ENCODE results near the gene TRIM62. TPM values are rescaled to one million over a fixed set of nuclear protein-coding genes. Genes with fewer than 3 reads are reported as not detected.

Gene TRIM62
- 1 to 10 TPM; 3.8 to 5.2 TPM for total RNA-seq

DNA sequence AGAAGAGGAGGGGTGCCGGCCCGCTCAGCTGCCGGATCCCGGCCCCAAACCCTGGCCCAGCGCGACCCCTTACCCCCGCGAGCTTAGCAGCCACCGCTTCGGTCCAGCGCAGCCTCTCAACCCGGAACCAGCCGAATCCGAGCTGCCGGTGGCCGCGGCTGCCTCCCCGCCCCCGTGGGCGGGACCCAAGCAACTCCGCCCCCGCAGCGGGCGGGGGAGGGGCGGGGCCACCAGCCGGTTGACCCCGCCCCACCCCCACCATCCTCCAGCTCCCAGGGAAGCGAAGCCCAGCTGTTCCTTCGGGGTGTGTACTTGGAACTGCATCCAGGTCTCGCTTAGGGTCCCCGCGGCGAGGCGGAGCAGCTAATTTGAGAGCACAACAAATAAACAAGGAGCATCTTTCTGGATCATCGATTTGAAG, at the start of gene TRIM62:
TRIM62 (minus strand) TSS at position 123 of the 421 bp plus-strand sequence. CDS start 611 bp downstream, outside the sequence.
- Mint-ChIP-seq H3K27ac (peak within 1 kb of the TSS; percentile 22), H3K27me3 (peaks cover 9% of the 10 kb centered on the region), H3K4me3 (peak within 1 kb of the TSS; percentile 82), H3K9me3 (no peaks in the 10 kb centered on the region), H3K4me1 (ENCODE audit: low read depth) (peaks cover 21% of the 10 kb centered on the region), H3K36me3 (ENCODE audit: low read depth) (no peaks in the 10 kb centered on the region)
- intact Hi-C loops (cut with micrococcal nuclease) = no loop called here
- ChIA-PET POLR2A (interaction anchor here (0.6 to 1.9 kb wide), 5 partner anchors 53 to 334 kb away, joined by 3 to 6 read pairs (median 4); no protein-coding TSS in a partner anchor), CTCF (interaction anchor here (0.8 to 2.2 kb wide), 8 partner anchors 10 to 289 kb away, joined by 3 to 11 read pairs (median 4); no protein-coding TSS in a partner anchor)
- DNase-seq (peak; percentile 80), ATAC-seq (peak; percentile 49)
- TF ChIP-seq, protein P1, sequence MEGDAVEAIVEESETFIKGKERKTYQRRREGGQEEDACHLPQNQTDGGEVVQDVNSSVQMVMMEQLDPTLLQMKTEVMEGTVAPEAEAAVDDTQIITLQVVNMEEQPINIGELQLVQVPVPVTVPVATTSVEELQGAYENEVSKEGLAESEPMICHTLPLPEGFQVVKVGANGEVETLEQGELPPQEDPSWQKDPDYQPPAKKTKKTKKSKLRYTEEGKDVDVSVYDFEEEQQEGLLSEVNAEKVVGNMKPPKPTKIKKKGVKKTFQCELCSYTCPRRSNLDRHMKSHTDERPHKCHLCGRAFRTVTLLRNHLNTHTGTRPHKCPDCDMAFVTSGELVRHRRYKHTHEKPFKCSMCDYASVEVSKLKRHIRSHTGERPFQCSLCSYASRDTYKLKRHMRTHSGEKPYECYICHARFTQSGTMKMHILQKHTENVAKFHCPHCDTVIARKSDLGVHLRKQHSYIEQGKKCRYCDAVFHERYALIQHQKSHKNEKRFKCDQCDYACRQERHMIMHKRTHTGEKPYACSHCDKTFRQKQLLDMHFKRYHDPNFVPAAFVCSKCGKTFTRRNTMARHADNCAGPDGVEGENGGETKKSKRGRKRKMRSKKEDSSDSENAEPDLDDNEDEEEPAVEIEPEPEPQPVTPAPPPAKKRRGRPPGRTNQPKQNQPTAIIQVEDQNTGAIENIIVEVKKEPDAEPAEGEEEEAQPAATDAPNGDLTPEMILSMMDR (IDR thresholded peaks at IDR 0.05) = no peak

DNA sequence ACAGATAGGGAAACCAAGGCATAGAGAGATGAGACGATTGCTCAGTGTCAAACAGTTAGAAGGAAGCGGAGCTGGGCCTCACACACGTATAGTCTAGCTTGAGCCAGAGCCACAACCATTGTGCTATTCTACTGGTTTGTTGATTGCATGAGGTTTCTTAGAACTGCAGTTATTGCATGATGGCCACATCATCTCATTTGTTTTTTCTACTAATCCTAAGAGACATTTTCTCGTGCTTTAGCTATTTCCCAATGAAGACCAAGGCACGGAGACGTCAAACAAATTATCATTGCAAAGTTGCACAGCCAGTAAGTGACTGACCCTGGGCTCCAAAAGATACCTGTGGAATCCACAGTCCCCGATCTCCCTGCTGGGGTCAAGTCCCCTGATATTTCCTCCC, 49.3 kb upstream of the TRIM62 start:
- intact Hi-C loops (cut with micrococcal nuclease) = no loop called here
- ChIA-PET CTCF (no interaction called here), POLR2A (no interaction called here)
- peaks cover 7% of the 10 kb centered on the region for H3K27me3 Mint-ChIP-seq
- H3K4me3 Mint-ChIP-seq = no peak overlapping the region
- no peaks in the 10 kb centered on the region for H3K9me3 Mint-ChIP-seq
- TF ChIP-seq, protein P1 (IDR thresholded peaks at IDR 0.05) = no peak
- H3K27ac Mint-ChIP-seq = no peak overlapping the region
- no peaks in the 10 kb centered on the region for H3K36me3 Mint-ChIP-seq (ENCODE audit: low read depth)
- DNase-seq (no peak), ATAC-seq (no peak)
- no peaks in the 10 kb centered on the region for H3K4me1 Mint-ChIP-seq (ENCODE audit: low read depth)

DNA sequence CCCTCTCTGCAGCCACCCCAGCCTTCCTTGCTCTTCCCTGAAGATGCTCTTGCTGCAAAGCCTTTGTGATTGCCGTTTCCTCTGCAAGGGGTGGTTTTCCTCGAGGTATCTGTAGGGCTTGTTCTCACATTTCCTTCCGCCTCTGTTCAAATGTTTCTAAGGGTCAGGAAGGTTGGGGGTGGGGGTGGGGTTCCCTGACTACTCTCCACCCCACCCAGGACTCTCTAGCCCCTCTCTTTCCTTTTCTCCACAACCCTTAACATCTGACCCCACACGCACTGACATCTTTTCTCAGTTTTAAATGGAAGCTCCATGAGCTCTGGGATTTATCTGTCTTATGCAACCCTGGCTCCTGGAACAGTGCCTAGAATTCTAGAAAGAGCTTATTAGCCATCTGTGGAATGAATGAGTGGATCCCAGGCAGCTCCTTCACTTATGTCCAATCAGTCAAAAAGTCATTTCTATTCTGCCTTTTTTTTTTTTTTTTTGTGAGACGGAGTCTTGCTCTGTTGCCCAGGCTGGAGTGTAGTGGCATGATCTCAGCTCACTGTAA, 47.2 kb upstream of the TRIM62 start:
- ChIA-PET CTCF (interaction anchor here (1.0 kb wide), 1 partner anchor 91 kb away, joined by 4 read pairs; no protein-coding TSS in a partner anchor), POLR2A (no interaction called here)
- no peaks in the 10 kb centered on the region for H3K4me1 Mint-ChIP-seq (ENCODE audit: low read depth)
- H3K27ac Mint-ChIP-seq = no peak overlapping the region
- DNase-seq (no peak), ATAC-seq (no peak)
- TF ChIP-seq, protein P1 (IDR thresholded peaks at IDR 0.05) = no peak
- intact Hi-C loops (cut with micrococcal nuclease) = no loop called here
- H3K27me3 Mint-ChIP-seq = peaks cover 7% of the 10 kb centered on the region
- peaks cover 10% of the 10 kb centered on the region for H3K9me3 Mint-ChIP-seq
- H3K36me3 Mint-ChIP-seq (ENCODE audit: low read depth) = no peaks in the 10 kb centered on the region
- no peak overlapping the region for H3K4me3 Mint-ChIP-seq

DNA sequence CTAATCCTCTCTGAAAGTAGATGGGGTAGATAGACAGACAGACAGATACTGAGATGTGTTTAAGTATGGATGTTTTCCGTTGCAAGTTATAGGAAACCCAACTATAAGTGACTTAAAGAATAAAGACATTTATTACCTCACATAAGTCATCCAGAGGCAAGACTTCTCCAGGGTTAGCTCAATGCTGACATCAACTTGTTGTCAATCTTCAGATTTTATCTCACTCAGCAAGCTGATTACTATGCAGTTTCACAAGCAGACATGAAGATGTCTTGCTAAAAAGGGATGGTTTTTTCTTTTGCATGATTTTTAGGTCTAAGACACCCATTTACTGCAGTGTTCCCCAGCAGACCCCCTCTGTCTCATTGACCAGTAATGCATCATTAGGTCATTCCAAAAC, 43.7 kb upstream of the TRIM62 start:
- Mint-ChIP-seq H3K4me1 (ENCODE audit: low read depth) (no peaks in the 10 kb centered on the region), H3K4me3 (no peak overlapping the region), H3K9me3 (peaks cover 14% of the 10 kb centered on the region), H3K36me3 (ENCODE audit: low read depth) (no peaks in the 10 kb centered on the region), H3K27me3 (peaks cover 8% of the 10 kb centered on the region), H3K27ac (no peak overlapping the region)
- DNase-seq (no peak), ATAC-seq (no peak)
- ChIA-PET CTCF (no interaction called here), POLR2A (interaction anchor here (0.6 kb wide), 2 partner anchors 77 to 736 kb away, joined by 3 to 5 read pairs; no protein-coding TSS in a partner anchor)
- TF ChIP-seq, protein P1 (IDR thresholded peaks at IDR 0.05) = no peak
- intact Hi-C loops (cut with micrococcal nuclease) = no loop called here

DNA sequence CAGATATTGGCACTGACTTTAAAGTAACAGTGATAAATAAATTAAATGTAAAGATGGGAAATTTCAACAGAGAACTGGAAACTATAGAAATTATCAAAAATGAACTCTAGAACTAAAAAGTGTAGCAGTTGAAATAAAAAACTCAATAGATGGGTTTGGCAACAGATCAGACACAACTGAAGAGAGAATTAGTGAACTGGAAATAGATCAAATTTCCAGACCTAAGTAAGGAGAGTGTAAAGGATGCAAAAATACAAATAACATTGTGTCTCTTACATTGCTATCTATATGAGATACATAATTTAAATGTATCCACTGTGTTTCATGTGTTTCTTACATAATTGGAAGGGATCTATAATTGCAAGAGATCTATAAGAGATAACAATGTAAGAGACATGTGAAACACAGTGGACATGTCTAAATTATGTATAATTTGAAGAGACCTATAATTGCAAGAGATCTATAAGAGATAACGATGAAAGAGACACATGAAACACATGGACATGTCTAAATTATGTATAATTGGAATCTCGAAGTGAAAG, 42.4 kb upstream of the TRIM62 start:
- Mint-ChIP-seq H3K9me3 (peaks cover 14% of the 10 kb centered on the region), H3K4me1 (ENCODE audit: low read depth) (no peaks in the 10 kb centered on the region), H3K27ac (no peak overlapping the region), H3K27me3 (peaks cover 8% of the 10 kb centered on the region), H3K36me3 (ENCODE audit: low read depth) (no peaks in the 10 kb centered on the region), H3K4me3 (no peak overlapping the region)
- DNase-seq (no peak), ATAC-seq (no peak)
- CTCF ChIA-PET = no interaction called here
- intact Hi-C loops (cut with micrococcal nuclease) = no loop called here
- TF ChIP-seq, protein P1 (IDR thresholded peaks at IDR 0.05) = no peak
- POLR2A ChIA-PET = no interaction called here

All from activated CD8-positive, alpha-beta T cell treated with anti-CD3 and anti-CD28 coated beads for 36 hours (primary cell).